ENCODE measurements around the gene ANKRD63. TPM values are rescaled to one million over a fixed set of nuclear protein-coding genes. Genes with fewer than 3 reads are reported as not detected.

Gene ANKRD63
- total and polyA plus RNA-seq, 2 of the 13 experiments (the other 11 are each of a cell fraction or from before 2014, with no cell fraction given), result not detected

- TF ChIP-seq TFDP1 (CRISPR knock-in tag; IDR thresholded peaks at IDR 0.05; ENCODE audit: borderline replicate concordance), result peak; percentile 37; the same call in 1 of the 2 replicates
- TF ChIP-seq, protein P1, sequence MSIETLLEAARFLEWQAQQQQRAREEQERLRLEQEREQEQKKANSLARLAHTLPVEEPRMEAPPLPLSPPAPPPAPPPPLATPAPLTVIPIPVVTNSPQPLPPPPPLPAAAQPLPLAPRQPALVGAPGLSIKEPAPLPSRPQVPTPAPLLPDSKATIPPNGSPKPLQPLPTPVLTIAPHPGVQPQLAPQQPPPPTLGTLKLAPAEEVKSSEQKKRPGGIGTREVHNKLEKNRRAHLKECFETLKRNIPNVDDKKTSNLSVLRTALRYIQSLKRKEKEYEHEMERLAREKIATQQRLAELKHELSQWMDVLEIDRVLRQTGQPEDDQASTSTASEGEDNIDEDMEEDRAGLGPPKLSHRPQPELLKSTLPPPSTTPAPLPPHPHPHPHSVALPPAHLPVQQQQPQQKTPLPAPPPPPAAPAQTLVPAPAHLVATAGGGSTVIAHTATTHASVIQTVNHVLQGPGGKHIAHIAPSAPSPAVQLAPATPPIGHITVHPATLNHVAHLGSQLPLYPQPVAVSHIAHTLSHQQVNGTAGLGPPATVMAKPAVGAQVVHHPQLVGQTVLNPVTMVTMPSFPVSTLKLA (IDR thresholded peaks at IDR 0.05), result no peak
- TF ChIP-seq SP5 (CRISPR knock-in tag; IDR thresholded peaks at IDR 0.05; ENCODE audit: borderline replicate concordance, low read depth), result no peak
- no peak for TF ChIP-seq HMG20B (CRISPR knock-in tag; conservative IDR thresholded peaks at IDR 0.05)
- no peak for TF ChIP-seq ZNF18 (CRISPR knock-in tag; IDR thresholded peaks at IDR 0.05; ENCODE audit: insufficient replicate concordance)
- no peak for TF ChIP-seq MED13 (CRISPR knock-in tag; IDR thresholded peaks at IDR 0.05)
- no peak for TF ChIP-seq FIP1L1 (IDR thresholded peaks at IDR 0.05; ENCODE audit: borderline replicate concordance, insufficient read depth, low read depth, low read length)
- no peak for TF ChIP-seq ZNF251 (CRISPR knock-in tag; IDR thresholded peaks at IDR 0.05)
- TF ChIP-seq ZNF280B (CRISPR knock-in tag; IDR thresholded peaks at IDR 0.05; ENCODE audit: borderline replicate concordance), result no peak
- TF ChIP-seq CHCHD3 (CRISPR knock-in tag; IDR thresholded peaks at IDR 0.05), result no peak
- no peak for TF ChIP-seq JUND (CRISPR knock-in tag; IDR thresholded peaks at IDR 0.05)
- TF ChIP-seq HHEX (CRISPR knock-in tag; IDR thresholded peaks at IDR 0.05), result no peak
- TF ChIP-seq GFI1 (CRISPR knock-in tag; IDR thresholded peaks at IDR 0.05; ENCODE audit: borderline replicate concordance), result no peak
- no peak for TF ChIP-seq JDP2 (CRISPR knock-in tag; IDR thresholded peaks at IDR 0.05; ENCODE audit: borderline replicate concordance)
- TF ChIP-seq ZNF746 (CRISPR knock-in tag; IDR thresholded peaks at IDR 0.05), result no peak
- no peak for TF ChIP-seq SRSF1 (optimal IDR thresholded peaks at IDR 0.05; ENCODE audit: low read depth, low read length)
- TF ChIP-seq RFX1 (IDR thresholded peaks at IDR 0.05), result no peak
- no peak for TF ChIP-seq SAFB2 (CRISPR knock-in tag; IDR thresholded peaks at IDR 0.05; ENCODE audit: borderline replicate concordance, low read depth)
- TF ChIP-seq IRF1 (CRISPR knock-in tag; IDR thresholded peaks at IDR 0.05; ENCODE audit: low read depth), result no peak
- TF ChIP-seq, protein P2, sequence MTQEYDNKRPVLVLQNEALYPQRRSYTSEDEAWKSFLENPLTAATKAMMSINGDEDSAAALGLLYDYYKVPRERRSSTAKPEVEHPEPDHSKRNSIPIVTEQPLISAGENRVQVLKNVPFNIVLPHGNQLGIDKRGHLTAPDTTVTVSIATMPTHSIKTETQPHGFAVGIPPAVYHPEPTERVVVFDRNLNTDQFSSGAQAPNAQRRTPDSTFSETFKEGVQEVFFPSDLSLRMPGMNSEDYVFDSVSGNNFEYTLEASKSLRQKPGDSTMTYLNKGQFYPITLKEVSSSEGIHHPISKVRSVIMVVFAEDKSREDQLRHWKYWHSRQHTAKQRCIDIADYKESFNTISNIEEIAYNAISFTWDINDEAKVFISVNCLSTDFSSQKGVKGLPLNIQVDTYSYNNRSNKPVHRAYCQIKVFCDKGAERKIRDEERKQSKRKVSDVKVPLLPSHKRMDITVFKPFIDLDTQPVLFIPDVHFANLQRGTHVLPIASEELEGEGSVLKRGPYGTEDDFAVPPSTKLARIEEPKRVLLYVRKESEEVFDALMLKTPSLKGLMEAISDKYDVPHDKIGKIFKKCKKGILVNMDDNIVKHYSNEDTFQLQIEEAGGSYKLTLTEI (CRISPR knock-in tag; conservative IDR thresholded peaks at IDR 0.05), result no peak
- TF ChIP-seq THYN1 (CRISPR knock-in tag; IDR thresholded peaks at IDR 0.05; ENCODE audit: borderline replicate concordance, low read depth), result no peak
Measured at GRCh38 chr15:40279437-40280141, 3.3 kb downstream of the ANKRD63 start (continued).
